ENCODE results near the gene ITPA.

- TF ChIP-seq MAX (IDR thresholded peaks at IDR 0.05): no peak
- TF ChIP-seq CTCF (IDR thresholded peaks at IDR 0.05; ENCODE audit: control extremely low read depth in 1 of 3, insufficient read depth in 1 of 3, low read depth in 1 of 3, low read length in 3 of 3): no peak
- TF ChIP-seq POLR2A (IDR thresholded peaks at IDR 0.05; ENCODE audit: control extremely low read depth in 1 of 2, low read depth in 2 of 2, low read length in 2 of 2): no peak
- TF ChIP-seq RAD21 (IDR thresholded peaks at IDR 0.05 in 1 of 2, conservative IDR thresholded peaks at IDR 0.05 in 1 of 2; ENCODE audit: low read depth in 2 of 2, low read length in 2 of 2): no peak
- TF ChIP-seq POLR2AphosphoS5 (IDR thresholded peaks at IDR 0.05; ENCODE audit: low read depth, low read length): no peak
Observed at GRCh38 chr20:3163099-3164042, 45.9 kb upstream of the ITPA start.
